PC-9 (cell line): ENCODE data around the gene HOXB9. TPM values are rescaled to one million over a fixed set of nuclear protein-coding genes. Genes with fewer than 3 reads are reported as not detected.

Source experiments
- BruUV-seq: library from RNA; stranded (reverse); fragments of 400-500 nt; replicated peaks from 2 replicates; lab custom pipeline; 2021; lab: Mats Ljungman, UMichigan
- CTCF ChIA-PET: fragments of 300-600 bp; sonication (Branson Sonifier 250); formaldehyde crosslinking; loops from one replicate; lab custom pipeline; 2022; ENCODE audit warnings: antibody characterized with exemption; lab: Charles Lee
- POLR2A ChIA-PET: fragments of 300-600 bp; sonication (Branson Sonifier 250); formaldehyde crosslinking; loops from one replicate; lab custom pipeline; 2022; ENCODE audit warnings: antibody characterized with exemption; ENCODE audit not compliant: unreplicated experiment; lab: Charles Lee
- DNase-seq, 2 experiments: peaks; one replicate each; pipeline versions ENCODE4 v3.0.0 to v3.0.0-alpha.2; 2015 to 2022; ENCODE audit warnings: mixed read lengths in 1 of 2
- H2AFZ ChIP-seq: fragments of 200-600 bp; sonication (generic); 2 replicates; pipeline ENCODE4 v1.8.1; 2017; ENCODE audit warnings: antibody characterized with exemption
- H3F3A ChIP-seq: fragments of 200-600 bp; sonication (generic); 2 replicates; pipeline ENCODE4 v1.8.1; 2017; ENCODE audit warnings: antibody characterized with exemption, mild to moderate bottlenecking, low read depth; ENCODE audit not compliant: insufficient read depth
- H3K27ac ChIP-seq: fragments of 200-600 bp; sonication (generic); 2 replicates; pipeline ENCODE4 v1.6.1; 2016; ENCODE audit warnings: mixed run types
- H3K27me3 ChIP-seq: fragments of 200-600 bp; sonication (generic); 2 replicates; pipeline ENCODE4 v1.6.1; 2016; ENCODE audit warnings: low read depth, mixed run types; ENCODE audit not compliant: insufficient read depth
- H3K36me3 ChIP-seq: fragments of 200-600 bp; sonication (generic); 2 replicates; pipeline ENCODE4 v1.6.1; 2016; ENCODE audit warnings: low read depth, mixed run types
- H3K4me1 ChIP-seq: fragments of 200-600 bp; sonication (generic); replicated peaks from 2 replicates; pipeline ENCODE4 v1.6.1; 2016; ENCODE audit warnings: mixed run types; ENCODE audit not compliant: insufficient read depth
- H3K4me2 ChIP-seq: fragments of 200-600 bp; sonication (generic); 2 replicates; pipeline ENCODE4 v1.6.1; 2017; ENCODE audit warnings: mixed run types
- H3K4me3 ChIP-seq: fragments of 200-600 bp; sonication (generic); 2 replicates; pipeline ENCODE4 v1.6.1; 2016; ENCODE audit warnings: mixed run types
- H3K79me2 ChIP-seq: fragments of 200-600 bp; sonication (generic); 2 replicates; pipeline ENCODE4 v1.6.1; 2017; ENCODE audit warnings: low read depth, mixed run types
- H3K9me2 ChIP-seq: fragments of 200-600 bp; sonication (generic); 2 replicates; pipeline ENCODE4 v1.8.1; 2017; ENCODE audit warnings: mild to moderate bottlenecking; ENCODE audit not compliant: insufficient read depth
- H3K9me3 ChIP-seq: fragments of 200-600 bp; sonication (generic); 2 replicates; pipeline ENCODE4 v1.8.1; 2016; ENCODE audit warnings: low read depth; ENCODE audit not compliant: insufficient read depth
- H4K20me1 ChIP-seq: fragments of 200-600 bp; sonication (generic); 2 replicates; pipeline ENCODE4 v1.8.1; 2017; ENCODE audit not compliant: insufficient read depth
- CTCF ChIP-seq: fragments of 200-600 bp; sonication (generic); conservative IDR thresholded peaks from 2 replicates; pipeline ENCODE4 v1.6.1; 2017; ENCODE audit warnings: mixed run types, antibody characterized with exemption, mild to moderate bottlenecking, moderate library complexity
- EZH2 ChIP-seq: fragments of 200-600 bp; sonication (generic); IDR thresholded peaks from 2 replicates; pipeline ENCODE4 v1.8.0; 2017; ENCODE audit warnings: antibody characterized with exemption, low read depth
- intact Hi-C: fragments of 100-400 bp; cut with micrococcal nuclease; formaldehyde crosslinking; loops from one replicate; pipeline ENCODE4 v1.10.0; 2022; ENCODE audit not compliant: unreplicated experiment
- total RNA-seq: library from RNA; stranded (reverse); gene quantifications from 2 replicates; pipeline ENCODE4 v1.2.3, GENCODE V29; 2021

The HOXB9 gene
- total RNA-seq, 1 experiment from 2014 or later = 0.70 TPM

GRCh38 chr17:48591255-48592056, 34.7 kb downstream of the HOXB9 start:
- Histone ChIP-seq H3K36me3 (peaks cover 7% of the 10 kb centered on the region), H3F3A (peaks cover 13% of the 10 kb centered on the region; the same call in 1 of the 2 replicates), H3K4me2 (no peak overlapping the region), H2AFZ (no peak overlapping the region), H3K27me3 (no peaks in the 10 kb centered on the region), H3K4me3 (no peak overlapping the region), H3K79me2 (no peaks in the 10 kb centered on the region), H4K20me1 (no peaks in the 10 kb centered on the region), H3K9me3 (no peaks in the 10 kb centered on the region), H3K9me2 (no peaks in the 10 kb centered on the region), H3K4me1 (peaks cover 7% of the 10 kb centered on the region), H3K27ac (no peak overlapping the region)
- BruUV-seq = no TSS peak
- no peak for TF ChIP-seq CTCF
- no peak for TF ChIP-seq EZH2
- DNase-seq = no peak
- intact Hi-C loops = no loop called here
- ChIA-PET CTCF (interaction anchor here (0.6 kb wide), 1 partner anchor 32 kb away, joined by 3 read pairs; no protein-coding TSS in a partner anchor), POLR2A (interaction anchor here (0.5 kb wide), 1 partner anchor 239 kb away, joined by 3 read pairs; no protein-coding TSS in a partner anchor)

GRCh38 chr17:48590607-48591161, 35.5 kb downstream of the HOXB9 start:
- BruUV-seq = no TSS peak
- H2AFZ ChIP-seq = no peak overlapping the region
- no peaks in the 10 kb centered on the region for H4K20me1 ChIP-seq
- H3K36me3 ChIP-seq = peaks cover 7% of the 10 kb centered on the region
- H3K4me1 ChIP-seq = peaks cover 12% of the 10 kb centered on the region
- H3K9me2 ChIP-seq = no peaks in the 10 kb centered on the region
- no peak for DNase-seq
- TF ChIP-seq CTCF = no peak
- no peak overlapping the region for H3K27ac ChIP-seq
- ChIA-PET CTCF (interaction anchor here (0.6 to 1.0 kb wide), 2 partner anchors 33 to 239 kb away, joined by 3 to 4 read pairs; no protein-coding TSS in a partner anchor), POLR2A (interaction anchor here (0.5 kb wide), 1 partner anchor 239 kb away, joined by 3 read pairs; no protein-coding TSS in a partner anchor)
- no peak overlapping the region for H3K4me3 ChIP-seq
- intact Hi-C loops = no loop called here
- no peaks in the 10 kb centered on the region for H3K79me2 ChIP-seq
- no peaks in the 10 kb centered on the region for H3K9me3 ChIP-seq
- H3K27me3 ChIP-seq = no peaks in the 10 kb centered on the region
- peaks cover 13% of the 10 kb centered on the region; the same call in 1 of the 2 replicates for H3F3A ChIP-seq
- H3K4me2 ChIP-seq = no peak overlapping the region

- CTCF ChIA-PET = interaction anchor here (1.0 kb wide), 1 partner anchor 238 kb away, joined by 4 read pairs; no protein-coding TSS in a partner anchor
- no peak within 1 kb of the TSS for H3K4me3 ChIP-seq
- BruUV-seq = no TSS peak
These were observed 36.1 kb downstream of the HOXB9 start, which contains the start of gene HOXB3 for GRCh38 chr17:48589831-48590606. TSS of gene HOXB3 (minus strand) at chr17:48590241. CDS start at chr17:48552474, 37,767 bp downstream.

More at GRCh38 chr17:48589831-48590606, 36.1 kb downstream of the HOXB9 start, which contains the start of gene HOXB3:
- H3K36me3 ChIP-seq = peaks cover 2% of the 10 kb centered on the region
- intact Hi-C loops = no loop called here
- no peak within 1 kb of the TSS for H3K27ac ChIP-seq
- no peaks in the 10 kb centered on the region for H3K27me3 ChIP-seq
- no peak for DNase-seq
- H3K4me2 ChIP-seq = no peak within 1 kb of the TSS
- POLR2A ChIA-PET = no interaction called here
- H3F3A ChIP-seq = peaks cover 13% of the 10 kb centered on the region; the same call in 1 of the 2 replicates
- TF ChIP-seq EZH2 = no peak
- no peak for TF ChIP-seq CTCF
- H3K79me2 ChIP-seq = no peaks in the 10 kb centered on the region
- H4K20me1 ChIP-seq = no peaks in the 10 kb centered on the region
- no peak within 1 kb of the TSS for H2AFZ ChIP-seq
- H3K9me2 ChIP-seq = no peaks in the 10 kb centered on the region
- no peaks in the 10 kb centered on the region for H3K9me3 ChIP-seq
- peaks cover 12% of the 10 kb centered on the region for H3K4me1 ChIP-seq
